Iris pigment epithelial cell (primary cell): ENCODE results near the gene CES2.
A peak's percentile ranks its signal among the peaks of the same experiment; 100 is the strongest.
"Not testable (repeated sequence)": the region's sequence is repeated elsewhere in the genome, so short reads cannot be mapped to it uniquely, and the experiment has no call there.

Experiments
- DNase-seq: peaks from one replicate; pipeline ENCODE4 v3.0.0-alpha.2; 2011; ENCODE audit warnings: low read depth

The CES2 gene

GRCh38 chr16:66955363-66956153 lies 20.2 kb downstream of the CES2 start:
- not testable (repeated sequence) for DNase-seq

GRCh38 chr16:66956154-66956457 lies 20.8 kb downstream of the CES2 start:
- DNase-seq: not testable (repeated sequence)

DNA sequence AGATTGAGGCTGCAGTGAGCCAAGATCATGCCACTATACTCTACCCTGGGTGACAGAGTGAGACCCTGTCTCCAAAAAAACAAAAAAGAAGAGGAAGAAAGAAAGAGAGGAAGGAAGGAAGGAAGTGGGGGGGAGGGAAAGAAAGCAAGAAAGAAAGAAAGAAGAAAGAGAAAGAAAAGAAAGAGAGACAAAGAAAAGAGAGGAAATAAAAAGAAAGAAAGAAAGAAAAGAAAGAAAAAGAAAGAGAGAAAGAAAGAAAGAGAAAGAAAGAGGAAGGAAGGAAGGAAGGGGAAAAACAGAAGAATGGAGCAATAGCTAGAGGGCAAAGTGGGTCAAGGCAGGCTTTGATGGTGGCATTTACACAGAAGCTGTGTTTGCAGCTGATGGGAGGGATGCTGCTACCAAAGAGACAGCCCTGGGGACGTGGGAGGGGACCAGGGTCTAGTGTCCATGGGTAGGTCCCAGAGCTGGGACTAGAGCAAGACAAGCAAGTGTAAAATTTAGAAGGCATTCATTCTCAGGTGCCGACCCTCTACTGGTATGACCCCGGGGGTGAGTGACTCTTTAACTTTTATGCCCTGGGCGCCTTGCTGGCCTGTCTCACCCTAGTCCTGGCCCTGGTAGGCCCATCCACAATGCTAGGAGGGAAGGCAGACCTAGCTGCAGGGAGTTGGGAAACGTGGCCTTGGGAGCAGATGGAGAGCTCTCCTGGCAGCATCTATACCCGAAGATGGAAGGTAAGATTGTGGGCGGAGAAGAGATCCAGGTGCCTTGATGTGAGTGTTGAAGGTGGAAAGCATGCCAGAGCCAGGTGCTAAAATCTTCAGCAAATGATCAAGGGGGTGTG lies 23.8 kb downstream of the CES2 start:
- DNase-seq: no peak

GRCh38 chr16:66959704-66960161 lies 24.4 kb downstream of the CES2 start:
- DNase-seq: no peak

DNA sequence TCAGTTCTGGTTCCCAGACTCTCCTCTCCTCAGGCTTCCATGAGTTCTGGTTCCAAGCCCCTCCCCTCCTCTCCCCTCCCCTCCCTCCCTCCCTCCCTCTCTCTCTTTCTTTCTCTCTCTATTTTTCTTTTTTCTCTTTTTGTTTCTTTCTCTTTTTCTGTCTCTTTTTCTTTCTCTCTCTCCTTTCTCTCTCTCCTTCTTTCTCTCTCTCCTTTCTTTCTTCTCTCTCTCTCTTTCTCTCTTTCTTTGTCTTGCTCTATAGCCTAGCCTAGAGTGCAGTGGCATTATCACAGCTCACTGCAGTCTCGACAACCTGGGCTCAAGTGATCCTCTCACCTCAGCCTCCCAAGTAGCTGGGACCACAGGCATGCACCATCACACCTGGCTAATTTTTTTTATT lies 25.0 kb downstream of the CES2 start:
- no peak for DNase-seq

- DNase-seq: peak; percentile 74
Measured at GRCh38 chr16:66961065-66961744, 25.9 kb downstream of the CES2 start, which contains the start of gene CES3. Gene CES3, plus strand, starts transcription at chr16:66961266. Its CDS starts 42 bp downstream, at chr16:66961308.

- no peak for DNase-seq
Measured at GRCh38 chr16:66961914-66962313, 26.6 kb downstream of the CES2 start.

DNA sequence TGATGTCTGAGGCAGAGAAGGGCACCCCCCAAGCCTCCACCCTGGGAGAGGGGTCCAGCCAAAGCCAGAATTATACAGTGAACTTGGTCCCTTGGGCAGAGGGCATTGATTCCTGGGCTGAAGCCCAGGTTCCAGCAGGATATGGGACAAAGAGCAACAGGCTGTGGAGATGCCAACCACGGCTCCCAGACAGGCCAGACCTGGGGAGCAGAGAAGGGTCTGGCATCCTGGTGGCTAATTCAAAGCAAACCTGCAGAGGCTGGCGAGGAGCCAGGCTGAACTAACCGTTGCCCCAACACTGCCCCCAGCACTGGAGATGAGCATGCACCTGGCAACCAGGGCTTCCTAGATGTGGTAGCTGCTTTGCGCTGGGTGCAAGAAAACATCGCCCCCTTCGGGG lies 28.7 kb downstream of the CES2 start:
- no peak for DNase-seq

- DNase-seq: no peak
Measured at GRCh38 chr16:66968847-66969246, 33.5 kb downstream of the CES2 start.

DNA sequence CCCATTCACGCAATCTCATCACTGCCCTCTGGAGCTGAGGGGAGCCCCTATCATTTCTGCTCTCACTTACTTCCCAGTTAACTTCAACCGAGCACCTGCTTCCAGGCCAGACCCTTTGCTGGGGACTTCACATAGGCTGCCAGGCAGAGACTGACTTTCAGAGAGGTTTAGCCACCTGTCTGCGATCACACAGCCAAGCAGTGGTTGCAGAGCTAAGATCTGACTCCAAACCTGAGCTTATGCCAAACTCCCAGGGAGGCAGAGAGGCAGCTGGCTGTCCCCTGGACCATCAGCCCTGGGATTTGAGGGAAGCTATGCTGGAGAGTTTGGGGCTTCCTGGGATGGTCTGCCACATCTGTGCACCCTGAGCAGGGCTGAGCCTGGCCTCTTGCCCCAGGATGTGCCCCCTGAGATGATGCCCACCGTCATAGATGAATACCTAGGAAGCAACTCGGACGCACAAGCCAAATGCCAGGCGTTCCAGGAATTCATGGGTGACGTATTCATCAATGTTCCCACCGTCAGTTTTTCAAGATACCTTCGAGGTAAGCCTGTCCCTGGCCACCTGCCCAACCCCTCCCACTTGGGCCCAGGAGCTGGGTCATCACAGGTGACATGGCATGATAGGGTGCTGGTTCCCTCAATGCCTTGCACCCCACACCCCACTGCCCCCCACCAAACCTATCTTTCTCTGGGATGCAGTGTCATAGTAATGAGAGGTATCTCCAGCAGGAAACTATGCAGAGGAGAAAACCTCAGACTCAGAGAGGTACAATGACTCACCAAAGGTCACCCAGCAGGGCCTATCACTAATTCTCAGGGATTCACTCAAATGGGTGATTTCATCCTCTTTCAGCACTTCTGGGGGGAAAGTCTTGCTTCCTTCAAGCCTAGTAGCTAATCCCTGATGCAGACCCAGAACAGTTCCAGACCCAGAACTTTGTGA lies 35.7 kb downstream of the CES2 start:
- peak; percentile 74 for DNase-seq

DNA sequence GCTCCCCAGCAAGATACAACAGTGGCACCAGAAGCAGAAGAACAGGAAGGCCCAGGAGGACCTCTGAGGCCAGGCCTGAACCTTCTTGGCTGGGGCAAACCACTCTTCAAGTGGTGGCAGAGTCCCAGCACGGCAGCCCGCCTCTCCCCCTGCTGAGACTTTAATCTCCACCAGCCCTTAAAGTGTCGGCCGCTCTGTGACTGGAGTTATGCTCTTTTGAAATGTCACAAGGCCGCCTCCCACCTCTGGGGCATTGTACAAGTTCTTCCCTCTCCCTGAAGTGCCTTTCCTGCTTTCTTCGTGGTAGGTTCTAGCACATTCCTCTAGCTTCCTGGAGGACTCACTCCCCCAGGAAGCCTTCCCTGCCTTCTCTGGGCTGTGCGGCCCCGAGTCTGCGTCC lies 37.7 kb downstream of the CES2 start:
- DNase-seq: no peak

- no peak for DNase-seq
Measured at GRCh38 chr16:66973716-66974115, 38.4 kb downstream of the CES2 start.

GRCh38 chr16:66974156-66974931 lies 39.0 kb downstream of the CES2 start:
- not testable (repeated sequence) for DNase-seq

GRCh38 chr16:66974932-66975246 lies 39.6 kb downstream of the CES2 start:
- not testable (repeated sequence) for DNase-seq

GRCh38 chr16:66975302-66975893 lies 40.1 kb downstream of the CES2 start:
- no peak for DNase-seq

DNA sequence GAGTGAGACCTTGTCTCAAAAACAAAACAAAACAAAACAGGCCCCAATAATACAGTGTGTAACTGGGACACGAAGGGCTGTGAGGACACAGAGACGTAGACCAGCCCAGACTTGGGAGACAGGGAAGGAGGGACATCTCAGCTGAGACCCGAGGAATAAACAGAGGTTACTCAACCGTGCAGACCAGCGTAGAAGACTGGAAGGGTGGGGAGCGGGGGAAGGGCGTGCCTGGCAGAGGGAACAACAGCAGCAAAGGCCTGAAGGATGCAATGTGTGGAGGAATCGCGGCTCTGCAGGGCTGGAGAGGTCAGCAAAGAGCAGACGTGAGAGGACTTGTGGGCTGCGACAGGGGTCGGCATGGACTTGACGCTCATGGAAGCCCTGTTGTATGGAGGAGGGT lies 41.4 kb downstream of the CES2 start:
- DNase-seq: no peak

DNA sequence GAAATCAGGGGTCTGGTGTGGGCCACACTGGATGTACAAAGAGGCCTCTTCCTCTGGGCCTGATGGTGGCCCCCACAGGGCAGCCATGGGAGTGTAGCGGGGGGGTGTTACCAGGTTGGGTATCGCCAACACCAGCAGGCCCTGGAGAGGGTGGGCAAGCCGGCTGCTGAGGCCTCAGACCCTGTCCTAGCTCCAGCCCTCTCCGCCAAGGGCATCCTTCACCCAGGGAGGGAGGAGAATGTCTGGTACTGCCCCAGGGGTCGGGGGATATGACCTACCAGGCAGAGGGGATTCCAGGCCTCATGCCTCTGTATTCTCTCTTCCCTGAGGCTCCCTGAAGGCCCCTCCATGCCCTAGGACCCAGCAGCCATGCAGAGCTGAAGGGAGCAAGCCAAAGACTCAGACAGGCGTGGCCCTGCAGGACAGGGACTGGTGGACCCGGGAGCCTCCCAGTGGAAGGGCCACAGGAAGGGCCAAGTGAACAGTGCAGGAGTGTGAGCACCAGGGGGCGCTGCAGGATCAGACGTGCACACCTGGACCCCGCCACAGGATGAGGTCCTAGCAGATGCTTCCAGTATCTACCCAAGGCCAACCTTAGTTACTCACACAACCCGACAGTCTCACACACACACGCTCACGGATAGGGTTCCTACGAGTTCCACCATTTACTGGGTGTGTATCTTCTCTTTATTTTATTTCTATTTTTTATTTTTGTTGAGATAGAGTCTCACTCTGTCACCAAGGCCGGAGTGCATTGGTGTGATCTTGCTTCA lies 42.2 kb downstream of the CES2 start:
- DNase-seq: peak; percentile 76

DNA sequence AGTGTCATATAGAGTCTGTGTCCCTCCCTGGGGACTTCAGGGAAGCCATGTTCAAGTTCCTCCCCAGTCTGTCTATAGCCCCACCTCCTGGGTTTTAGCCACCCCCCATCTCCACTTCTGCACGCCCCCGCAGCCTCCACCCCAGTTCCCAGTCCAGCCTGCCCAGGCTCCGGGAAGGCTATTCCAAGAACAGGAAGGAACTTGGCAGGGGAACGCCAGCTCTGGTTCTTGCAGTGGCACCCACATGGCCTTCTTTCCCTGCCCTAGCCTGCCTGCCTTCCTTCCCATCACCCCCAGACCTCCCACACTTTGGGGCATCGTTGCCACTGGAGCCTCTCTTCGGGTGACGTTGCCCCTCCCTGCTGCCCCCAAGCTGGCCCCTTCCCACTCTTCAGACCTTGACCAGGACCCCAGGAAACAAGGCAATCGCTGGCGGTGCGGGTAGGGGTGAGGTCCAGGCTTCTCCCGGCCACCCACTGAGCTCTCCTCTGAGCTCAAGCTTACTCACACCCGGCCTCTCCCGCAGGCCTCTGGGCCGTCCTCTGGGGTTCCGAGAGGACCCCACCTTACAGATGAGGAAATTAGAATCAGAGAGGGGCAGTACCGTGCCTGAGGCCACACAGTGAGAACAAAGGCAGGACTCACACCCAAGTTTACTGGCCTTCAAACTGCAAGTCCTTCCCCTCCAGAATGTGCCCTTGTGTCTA lies 43.8 kb downstream of the CES2 start:
- DNase-seq: no peak

DNA sequence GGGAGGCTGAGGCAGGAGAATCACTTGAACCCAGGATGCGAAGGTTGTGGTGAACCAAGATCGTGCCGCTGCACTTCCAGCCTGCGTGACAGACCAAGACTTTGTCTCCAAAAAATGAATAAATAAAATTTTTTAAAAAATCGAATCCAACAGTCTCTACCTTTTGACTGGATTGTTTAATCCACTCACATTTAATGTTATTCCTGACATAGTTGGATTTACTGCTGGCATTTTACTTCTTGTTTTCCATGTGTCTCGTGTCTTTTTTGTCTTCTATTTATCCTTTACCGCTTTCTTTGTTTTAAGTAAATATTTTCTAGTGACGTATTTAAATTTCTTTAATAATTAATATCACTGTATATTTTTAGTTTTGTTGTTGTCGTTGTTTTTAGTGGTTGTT lies 47.7 kb downstream of the CES2 start:
- no peak for DNase-seq
